KMS-11 (cell line): ENCODE data around the gene CDK11B.

ENCODE experiments used
- H2AFZ ChIP-seq: fragments of 200-600 bp; sonication (generic); 2 replicates; pipeline ENCODE4 v1.6.1; 2016; ENCODE audit warnings: antibody characterized with exemption, mixed run types, low read depth
- H3K27ac ChIP-seq: fragments of 200-600 bp; sonication (generic); 2 replicates; pipeline ENCODE4 v1.6.1; 2016; ENCODE audit warnings: mild to moderate bottlenecking, mixed run types
- H3K27me3 ChIP-seq: fragments of 200-600 bp; sonication (generic); 2 replicates; pipeline ENCODE4 v1.6.1; 2017; ENCODE audit warnings: mild to moderate bottlenecking, low read depth, mixed run types, moderate library complexity; ENCODE audit not compliant: insufficient read depth
- H3K36me3 ChIP-seq: fragments of 200-600 bp; sonication (generic); 2 replicates; pipeline ENCODE4 v1.6.1; 2017; ENCODE audit warnings: mild to moderate bottlenecking, mixed run types; ENCODE audit not compliant: insufficient read depth
- H3K4me1 ChIP-seq: fragments of 200-600 bp; sonication (generic); 2 replicates; pipeline ENCODE4 v1.6.1; 2016; ENCODE audit warnings: mild to moderate bottlenecking, low read depth, mixed run types; ENCODE audit not compliant: poor library complexity, severe bottlenecking
- H3K4me2 ChIP-seq: fragments of 200-600 bp; sonication (generic); 2 replicates; pipeline ENCODE4 v1.7.0; 2016; ENCODE audit warnings: mild to moderate bottlenecking, mixed run types
- H3K4me3 ChIP-seq: fragments of 200-600 bp; sonication (generic); IDR thresholded peaks from 2 replicates; pipeline ENCODE4 v1.6.1; 2017; ENCODE audit warnings: low read depth, low read length, mixed read lengths; ENCODE audit not compliant: insufficient read depth
- H3K79me2 ChIP-seq: fragments of 200-600 bp; sonication (generic); 2 replicates; pipeline ENCODE4 v1.6.1; 2016; ENCODE audit warnings: low read depth, mixed run types; ENCODE audit not compliant: insufficient read depth
- H3K9ac ChIP-seq: fragments of 200-600 bp; sonication (generic); 2 replicates; pipeline ENCODE4 v1.6.1; 2016; ENCODE audit warnings: mild to moderate bottlenecking, mixed run types
- H4K20me1 ChIP-seq: fragments of 200-600 bp; sonication (generic); 2 replicates; pipeline ENCODE4 v1.6.1; 2016; ENCODE audit warnings: mild to moderate bottlenecking, mixed run types; ENCODE audit not compliant: insufficient read depth
- TF ChIP-seq, protein P1 (sequence below): fragments of 200-600 bp; sonication (generic); conservative IDR thresholded peaks from 2 replicates; pipeline ENCODE4 v1.6.1; 2017; ENCODE audit warnings: low read depth, mild to moderate bottlenecking, antibody characterized with exemption, low read length, moderate library complexity, mixed read lengths

CDK11B gene

GRCh38 chr1:1617925-1618324 is 40.9 kb downstream of the CDK11B start:
- Histone ChIP-seq H3K27me3 (no peaks in the 10 kb centered on the region), H3K79me2 (no peaks in the 10 kb centered on the region), H3K36me3 (no peaks in the 10 kb centered on the region), H2AFZ (no peak overlapping the region), H3K4me1 (peaks cover 16% of the 10 kb centered on the region), H3K4me3 (no peak overlapping the region), H3K4me2 (no peak overlapping the region), H3K27ac (no peak overlapping the region), H3K9ac (no peak overlapping the region), H4K20me1 (no peaks in the 10 kb centered on the region)
- TF ChIP-seq, protein P1, sequence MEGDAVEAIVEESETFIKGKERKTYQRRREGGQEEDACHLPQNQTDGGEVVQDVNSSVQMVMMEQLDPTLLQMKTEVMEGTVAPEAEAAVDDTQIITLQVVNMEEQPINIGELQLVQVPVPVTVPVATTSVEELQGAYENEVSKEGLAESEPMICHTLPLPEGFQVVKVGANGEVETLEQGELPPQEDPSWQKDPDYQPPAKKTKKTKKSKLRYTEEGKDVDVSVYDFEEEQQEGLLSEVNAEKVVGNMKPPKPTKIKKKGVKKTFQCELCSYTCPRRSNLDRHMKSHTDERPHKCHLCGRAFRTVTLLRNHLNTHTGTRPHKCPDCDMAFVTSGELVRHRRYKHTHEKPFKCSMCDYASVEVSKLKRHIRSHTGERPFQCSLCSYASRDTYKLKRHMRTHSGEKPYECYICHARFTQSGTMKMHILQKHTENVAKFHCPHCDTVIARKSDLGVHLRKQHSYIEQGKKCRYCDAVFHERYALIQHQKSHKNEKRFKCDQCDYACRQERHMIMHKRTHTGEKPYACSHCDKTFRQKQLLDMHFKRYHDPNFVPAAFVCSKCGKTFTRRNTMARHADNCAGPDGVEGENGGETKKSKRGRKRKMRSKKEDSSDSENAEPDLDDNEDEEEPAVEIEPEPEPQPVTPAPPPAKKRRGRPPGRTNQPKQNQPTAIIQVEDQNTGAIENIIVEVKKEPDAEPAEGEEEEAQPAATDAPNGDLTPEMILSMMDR = no peak

DNA sequence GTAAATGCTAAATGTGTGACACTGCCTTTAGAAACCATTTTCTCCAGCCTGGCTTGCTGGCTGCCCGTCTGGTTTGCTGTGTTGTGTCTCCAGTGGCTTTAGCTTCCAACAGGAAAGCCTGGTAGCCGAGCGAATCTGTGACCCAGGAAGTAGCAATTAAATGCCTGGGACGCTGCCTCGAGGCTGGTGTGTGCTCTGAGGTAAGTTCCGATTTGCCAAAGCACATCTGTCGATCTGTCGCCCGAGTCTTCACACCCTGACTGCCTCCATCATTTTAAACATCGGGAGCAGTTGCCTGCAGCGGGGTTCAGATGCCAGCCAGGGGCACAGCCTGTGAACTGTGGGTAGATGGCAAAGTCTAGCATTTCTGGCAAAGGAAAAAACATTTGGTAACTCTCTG is 41.3 kb downstream of the CDK11B start:
- Histone ChIP-seq H2AFZ (no peak overlapping the region), H3K4me1 (peaks cover 16% of the 10 kb centered on the region), H4K20me1 (no peaks in the 10 kb centered on the region), H3K4me2 (no peak overlapping the region), H3K9ac (no peak overlapping the region), H3K79me2 (no peaks in the 10 kb centered on the region), H3K27me3 (no peaks in the 10 kb centered on the region), H3K4me3 (no peak overlapping the region), H3K36me3 (no peaks in the 10 kb centered on the region), H3K27ac (no peak overlapping the region)
- TF ChIP-seq, protein P1 = no peak

DNA sequence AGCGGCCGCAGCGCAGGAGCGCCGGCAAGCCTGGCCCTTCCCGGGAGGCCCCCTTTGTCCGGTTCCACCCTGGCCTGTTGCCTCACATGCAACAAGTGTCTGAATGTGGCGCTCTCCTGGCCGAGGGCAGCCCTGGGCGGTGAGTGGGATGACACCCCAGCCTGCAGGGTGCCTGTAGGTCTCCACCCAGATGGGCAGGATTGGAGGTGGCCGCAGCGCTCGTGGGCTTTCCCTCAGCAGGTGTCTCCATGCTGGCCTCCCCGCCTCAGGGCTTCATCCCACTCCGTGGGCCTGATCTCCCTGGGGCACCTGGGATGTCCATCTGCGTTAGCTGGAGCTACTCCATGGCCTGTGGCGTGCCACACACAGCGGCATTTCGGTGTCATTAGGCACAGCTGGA is 42.0 kb downstream of the CDK11B start:
- H3K4me2 ChIP-seq = peak overlapping the region; percentile 56
- H3K27ac ChIP-seq = no peak overlapping the region
- no peak overlapping the region for H3K9ac ChIP-seq
- no peaks in the 10 kb centered on the region for H3K79me2 ChIP-seq
- no peaks in the 10 kb centered on the region for H3K27me3 ChIP-seq
- no peaks in the 10 kb centered on the region for H3K36me3 ChIP-seq
- H2AFZ ChIP-seq = no peak overlapping the region
- TF ChIP-seq, protein P1 = no peak
- H4K20me1 ChIP-seq = no peaks in the 10 kb centered on the region
- no peak overlapping the region for H3K4me3 ChIP-seq
- peaks cover 16% of the 10 kb centered on the region for H3K4me1 ChIP-seq

- Histone ChIP-seq H3K27ac (peak overlapping the region; percentile 96), H3K27me3 (no peaks in the 10 kb centered on the region), H3K4me2 (peak overlapping the region; percentile 56), H3K4me3 (peak overlapping the region; percentile 37), H3K36me3 (no peaks in the 10 kb centered on the region), H3K9ac (peak overlapping the region; percentile 43; the same call in 1 of the 2 replicates), H2AFZ (peak overlapping the region; percentile 66), H3K4me1 (peaks cover 17% of the 10 kb centered on the region), H4K20me1 (no peaks in the 10 kb centered on the region), H3K79me2 (no peaks in the 10 kb centered on the region)
- TF ChIP-seq, protein P1 = no peak
Observed at GRCh38 chr1:1616045-1616790, 42.6 kb downstream of the CDK11B start.
